ENCODE results near the gene MVK.

MVK gene

GRCh38 chr12:109547286-109547685 is 26.3 kb upstream of the MVK start:
- DNase-seq, result no peak

- no peak for DNase-seq
Measured at GRCh38 chr12:109548258-109548657, 25.3 kb upstream of the MVK start.

DNA sequence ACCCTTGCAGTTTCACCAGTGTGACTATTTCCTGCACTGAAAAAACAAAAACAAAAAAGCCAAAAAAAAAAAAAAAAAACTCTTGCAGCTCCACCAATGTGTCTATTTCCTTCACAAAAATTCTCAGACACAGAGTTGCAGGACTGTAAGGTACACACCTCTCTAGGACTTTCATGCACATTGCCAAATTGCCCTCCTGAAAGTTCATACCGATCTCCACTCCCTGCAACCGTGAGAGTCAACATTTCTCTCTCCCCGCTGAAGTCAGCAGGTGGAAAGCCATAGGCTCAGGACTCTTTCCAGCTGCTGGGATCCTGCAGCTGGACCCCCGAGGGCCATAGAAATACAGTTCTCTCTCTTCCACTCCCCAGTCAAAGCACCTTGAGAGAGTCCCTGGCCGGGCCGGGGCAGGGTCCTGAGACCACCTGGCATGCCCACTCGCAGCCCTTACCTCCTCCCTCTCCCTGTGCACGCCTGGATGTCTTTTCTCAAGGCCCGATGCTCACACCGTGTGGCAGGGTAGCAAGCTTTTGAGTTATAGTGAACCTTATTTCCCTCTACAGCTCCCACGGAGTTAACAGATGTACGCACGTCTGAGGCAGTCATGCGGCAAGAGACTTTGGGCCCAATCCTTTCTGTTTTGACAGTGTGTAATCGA is 23.9 kb upstream of the MVK start:
- no peak for DNase-seq

DNA sequence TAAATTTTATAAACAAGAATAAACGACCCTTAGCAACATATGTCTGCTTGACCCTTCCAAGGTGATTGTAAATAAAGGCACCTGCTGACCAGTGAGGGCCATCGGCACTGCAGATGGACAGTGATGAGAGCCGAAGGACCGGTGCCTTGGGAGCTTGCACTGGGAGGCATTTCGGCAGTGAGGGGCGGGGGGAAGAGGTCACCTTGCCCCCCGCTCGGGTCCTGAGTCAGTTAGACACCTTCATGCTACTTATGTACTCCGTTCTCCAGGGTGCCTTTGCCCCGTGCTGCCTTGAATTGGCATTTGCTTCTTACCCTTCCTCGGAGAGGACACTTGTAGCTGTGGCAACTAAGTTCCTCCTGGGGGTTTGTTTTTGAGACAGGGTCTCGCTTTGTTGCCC is 23.3 kb upstream of the MVK start:
- no peak for DNase-seq

- no peak for DNase-seq
Measured at GRCh38 chr12:109551108-109551507, 22.5 kb upstream of the MVK start.

GRCh38 chr12:109552971-109553370 is 20.6 kb upstream of the MVK start:
- no peak for DNase-seq

GRCh38 chr12:109553483-109553882 is 20.1 kb upstream of the MVK start:
- no peak for DNase-seq

- no peak for DNase-seq
Measured at GRCh38 chr12:109553906-109554500, 19.6 kb upstream of the MVK start.

- no peak for DNase-seq
Measured at GRCh38 chr12:109554761-109555160, 18.8 kb upstream of the MVK start.

DNA sequence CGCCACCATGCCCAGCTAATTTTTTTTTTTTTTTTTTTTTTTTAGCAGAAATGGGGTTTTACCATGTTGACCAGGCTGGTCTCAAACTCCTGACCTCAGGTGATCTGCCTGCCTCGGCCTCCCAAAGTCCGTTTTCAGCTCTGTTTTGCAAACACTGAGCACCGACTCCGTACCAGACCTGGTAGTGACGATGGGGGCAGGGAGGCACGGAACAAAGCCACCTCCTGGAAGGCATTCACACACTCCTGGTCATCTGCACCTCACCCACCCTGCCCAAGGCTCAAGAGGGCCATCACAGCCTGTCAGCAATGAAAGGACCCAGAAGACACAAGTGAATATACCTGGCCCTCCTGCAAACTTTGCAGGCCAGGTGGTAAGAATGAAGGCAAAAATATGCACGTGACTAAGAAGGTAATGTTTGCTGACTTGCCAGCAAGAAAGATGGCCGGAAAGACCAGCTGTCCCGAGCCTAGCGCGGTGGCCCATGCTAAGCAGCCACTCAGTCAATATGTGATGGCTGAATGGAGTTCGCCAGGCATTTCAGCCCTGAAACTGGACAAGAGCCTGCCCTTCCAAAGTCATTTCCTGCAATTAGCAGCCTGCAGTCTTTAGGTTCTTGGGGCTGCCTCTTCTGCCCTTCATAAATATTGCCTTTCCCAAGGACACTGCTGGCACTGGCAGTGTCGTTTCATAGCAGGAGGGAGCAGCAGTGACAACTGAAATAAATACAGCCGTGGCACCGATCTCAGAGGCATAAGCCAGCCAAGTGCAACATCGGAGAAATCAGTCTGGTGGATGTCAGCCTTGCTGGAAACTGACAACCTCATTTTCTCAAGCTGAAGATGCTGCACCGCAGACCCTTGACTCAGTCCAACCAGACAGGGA is 17.9 kb upstream of the MVK start:
- no peak for DNase-seq

DNA sequence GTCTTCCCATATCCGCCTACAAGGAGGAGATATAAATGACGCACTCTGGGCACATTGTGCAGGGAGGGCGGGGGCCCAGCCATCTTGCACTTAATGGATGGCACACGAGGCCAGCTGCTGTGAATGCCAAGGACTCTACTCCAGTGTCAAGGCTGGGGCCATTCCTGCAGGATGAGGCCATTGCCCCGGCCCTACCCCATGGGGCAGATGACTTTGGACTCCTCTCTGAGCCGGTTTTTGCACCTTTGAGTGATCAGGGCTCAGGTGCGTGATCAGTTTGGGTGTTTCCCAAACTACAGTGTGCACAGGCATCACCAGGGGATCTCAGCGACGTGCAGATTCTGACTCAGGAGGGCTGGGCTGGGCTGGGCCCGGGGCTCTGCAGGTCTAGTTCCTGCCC is 16.4 kb upstream of the MVK start:
- no peak for DNase-seq

GRCh38 chr12:109557805-109558204 is 15.8 kb upstream of the MVK start:
- DNase-seq, result no peak

- no peak for DNase-seq
Measured at GRCh38 chr12:109558374-109559199, 15.0 kb upstream of the MVK start.

- no peak for DNase-seq
Measured at GRCh38 chr12:109559200-109559505, 14.4 kb upstream of the MVK start.

DNA sequence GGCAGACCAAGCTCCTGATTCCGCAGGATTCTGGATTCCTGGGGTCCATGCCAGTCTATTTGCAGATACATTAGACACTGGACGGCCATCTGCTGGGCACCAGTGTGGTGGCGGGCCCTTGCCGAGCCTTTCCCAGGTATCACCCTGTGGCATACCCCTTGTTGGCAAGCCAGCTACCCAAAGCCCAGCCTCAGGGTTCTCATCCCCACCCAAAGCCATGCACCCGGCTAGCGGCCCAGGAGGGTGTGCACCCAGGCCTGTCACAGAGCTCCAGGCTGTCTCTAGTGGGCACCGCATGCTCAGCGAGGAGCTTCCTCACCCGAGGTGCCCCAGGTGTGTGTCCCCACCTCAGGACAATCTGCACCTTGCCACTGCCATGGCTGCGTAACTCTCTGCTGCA is 14.0 kb upstream of the MVK start:
- no peak for DNase-seq

DNA sequence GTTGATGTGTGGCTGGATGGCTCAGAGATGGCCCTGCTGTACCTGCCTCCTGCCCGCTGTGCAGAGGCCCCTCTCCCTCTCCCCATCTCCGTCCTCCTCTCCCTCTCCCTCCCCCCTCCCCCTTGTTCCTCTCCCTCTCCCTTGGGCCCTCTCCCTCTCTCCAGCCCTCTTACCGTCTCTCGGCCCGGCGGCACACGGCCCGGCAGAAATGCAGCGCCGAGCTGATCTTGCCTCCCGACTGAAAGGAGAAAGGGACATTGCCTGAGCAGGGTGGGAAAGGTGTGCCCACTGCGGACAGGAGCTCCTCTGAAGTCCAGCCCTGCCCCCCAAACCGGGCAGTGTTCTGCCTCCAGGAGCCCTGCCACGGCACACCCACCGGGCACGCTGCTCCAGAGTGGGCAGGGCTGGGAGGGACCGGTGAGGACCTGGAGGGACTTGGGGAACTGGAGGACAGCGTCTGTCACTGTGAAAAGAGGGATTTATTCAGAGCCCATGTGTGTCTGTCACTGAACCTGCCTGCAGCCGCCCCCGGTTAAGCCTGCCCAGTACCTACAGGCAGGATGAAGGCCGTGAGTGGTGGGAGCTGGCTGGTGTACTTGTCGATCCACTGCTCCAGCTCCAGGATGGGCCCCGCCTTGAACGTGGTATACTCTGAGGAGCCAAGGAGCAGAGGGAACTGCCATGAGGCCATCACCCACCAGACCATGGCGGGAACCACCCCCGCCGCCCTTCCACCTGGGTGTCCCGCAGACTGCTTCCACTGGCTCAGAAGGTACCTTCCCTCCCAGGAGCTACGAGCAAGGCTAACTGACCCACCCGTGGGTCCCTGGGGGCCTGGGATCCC is 12.5 kb upstream of the MVK start:
- DNase-seq, result no peak

DNA sequence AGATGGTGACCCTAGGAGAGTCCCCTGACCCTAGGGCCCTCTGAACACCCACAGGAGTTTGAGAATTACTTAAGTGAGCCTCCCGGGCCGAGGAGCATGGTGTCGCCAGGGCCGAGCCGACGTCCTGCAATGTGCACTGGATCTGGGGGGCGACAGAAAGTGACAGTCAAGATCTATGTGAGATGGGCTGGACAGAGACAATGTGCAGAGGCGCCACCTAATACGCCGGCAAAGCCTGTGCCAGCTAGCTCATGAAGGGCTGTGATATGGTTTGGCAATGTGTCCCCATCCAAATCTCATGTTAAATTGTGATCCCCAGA is 11.9 kb upstream of the MVK start:
- DNase-seq, result no peak

GRCh38 chr12:109562871-109563270 is 10.7 kb upstream of the MVK start:
- DNase-seq, result no peak

- no peak for DNase-seq
Measured at GRCh38 chr12:109563291-109564284, 10.0 kb upstream of the MVK start.

GRCh38 chr12:109566424-109566823 is 7.2 kb upstream of the MVK start:
- no peak for DNase-seq

DNA sequence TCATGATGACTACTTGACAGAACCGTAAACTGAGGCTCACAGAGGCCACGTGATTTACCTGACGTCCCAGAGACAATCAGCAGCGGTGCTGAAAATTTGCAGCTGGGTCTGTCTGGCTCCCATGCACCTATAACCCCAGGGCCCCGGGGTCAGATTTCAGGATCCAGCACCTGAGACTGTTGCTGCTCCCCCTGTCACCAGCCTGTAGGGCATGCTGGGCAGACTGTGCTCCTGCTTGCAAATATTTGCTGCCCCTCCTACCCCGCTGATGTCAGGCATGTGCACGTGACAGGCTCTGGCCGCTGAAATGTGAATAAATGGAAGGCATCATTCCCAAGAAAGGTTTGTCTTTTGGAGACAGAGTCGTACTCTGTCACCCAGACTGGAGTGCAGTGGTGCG is 6.3 kb upstream of the MVK start:
- DNase-seq, result no peak
